NCI-H82 (cell line): ENCODE results near the gene SPON1.

Experiments used
- DNase-seq: peaks from one replicate; lab custom pipeline; 2025; lab: John Stamatoyannopoulos, UW

Gene SPON1

GRCh38 chr11:14036469-14036868 lies 73.9 kb downstream of the SPON1 start:
- no peak for DNase-seq

- peak; percentile 34 for DNase-seq
Observed at GRCh38 chr11:14041040-14041439, 78.5 kb downstream of the SPON1 start.

DNA sequence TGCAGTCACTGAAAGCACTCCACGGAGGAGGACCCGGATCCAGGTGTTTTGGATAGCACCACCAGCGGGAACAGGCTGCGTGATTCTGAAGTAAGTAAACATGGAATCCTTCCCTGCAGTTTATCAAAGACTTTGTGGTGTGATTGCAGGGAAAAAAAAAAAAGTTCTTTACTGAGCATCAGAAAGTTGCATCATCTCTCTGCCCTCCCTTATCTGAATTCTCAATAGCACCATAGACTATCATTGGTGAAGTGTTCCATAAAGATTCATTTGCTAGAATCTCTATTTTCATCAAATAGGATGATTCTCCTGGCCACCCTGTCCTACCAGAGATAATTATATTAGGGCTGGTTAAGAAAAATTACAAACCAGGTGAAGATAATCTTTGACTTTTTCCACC lies 79.0 kb downstream of the SPON1 start:
- no peak for DNase-seq

- DNase-seq: no peak
Observed at GRCh38 chr11:14042686-14043465, 80.4 kb downstream of the SPON1 start.

DNA sequence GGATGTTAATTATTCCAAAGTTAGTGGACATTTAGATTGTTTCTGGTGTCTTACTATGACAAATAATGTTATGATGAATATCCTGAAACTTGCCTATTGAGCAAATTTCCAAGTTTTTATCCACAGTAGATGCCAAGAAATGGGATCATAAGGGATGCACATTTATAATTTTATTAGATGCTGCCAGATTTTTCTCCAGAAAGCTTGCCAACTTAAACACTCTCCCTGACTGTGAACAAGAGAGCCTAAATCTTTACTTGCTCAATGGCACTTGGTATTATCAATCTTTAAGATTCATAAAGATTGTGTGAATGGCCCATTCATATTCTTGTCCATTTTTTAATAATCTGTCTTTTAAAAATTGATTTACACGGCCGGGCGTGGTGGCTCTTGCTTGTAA lies 82.4 kb downstream of the SPON1 start:
- no peak for DNase-seq

DNA sequence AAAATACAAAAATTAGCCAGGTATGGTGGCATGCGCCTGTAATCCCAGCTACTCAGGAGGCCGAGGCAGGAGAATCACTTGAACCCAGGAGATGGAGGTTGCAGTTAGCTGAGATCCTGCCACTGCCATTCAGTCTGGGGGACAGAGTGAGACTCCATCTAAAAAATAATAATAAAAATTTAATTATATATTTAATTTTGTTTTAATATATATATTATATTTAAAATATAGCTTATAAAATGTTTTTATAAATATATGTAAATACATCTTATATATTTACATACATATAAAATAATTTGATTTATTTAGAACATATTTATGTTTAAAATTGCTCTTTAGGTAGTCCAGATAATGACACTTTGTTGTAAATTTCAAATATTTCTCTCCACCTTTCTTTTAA lies 82.9 kb downstream of the SPON1 start:
- DNase-seq: no peak

- no peak for DNase-seq
Observed at GRCh38 chr11:14052198-14052597, 89.7 kb downstream of the SPON1 start.

DNA sequence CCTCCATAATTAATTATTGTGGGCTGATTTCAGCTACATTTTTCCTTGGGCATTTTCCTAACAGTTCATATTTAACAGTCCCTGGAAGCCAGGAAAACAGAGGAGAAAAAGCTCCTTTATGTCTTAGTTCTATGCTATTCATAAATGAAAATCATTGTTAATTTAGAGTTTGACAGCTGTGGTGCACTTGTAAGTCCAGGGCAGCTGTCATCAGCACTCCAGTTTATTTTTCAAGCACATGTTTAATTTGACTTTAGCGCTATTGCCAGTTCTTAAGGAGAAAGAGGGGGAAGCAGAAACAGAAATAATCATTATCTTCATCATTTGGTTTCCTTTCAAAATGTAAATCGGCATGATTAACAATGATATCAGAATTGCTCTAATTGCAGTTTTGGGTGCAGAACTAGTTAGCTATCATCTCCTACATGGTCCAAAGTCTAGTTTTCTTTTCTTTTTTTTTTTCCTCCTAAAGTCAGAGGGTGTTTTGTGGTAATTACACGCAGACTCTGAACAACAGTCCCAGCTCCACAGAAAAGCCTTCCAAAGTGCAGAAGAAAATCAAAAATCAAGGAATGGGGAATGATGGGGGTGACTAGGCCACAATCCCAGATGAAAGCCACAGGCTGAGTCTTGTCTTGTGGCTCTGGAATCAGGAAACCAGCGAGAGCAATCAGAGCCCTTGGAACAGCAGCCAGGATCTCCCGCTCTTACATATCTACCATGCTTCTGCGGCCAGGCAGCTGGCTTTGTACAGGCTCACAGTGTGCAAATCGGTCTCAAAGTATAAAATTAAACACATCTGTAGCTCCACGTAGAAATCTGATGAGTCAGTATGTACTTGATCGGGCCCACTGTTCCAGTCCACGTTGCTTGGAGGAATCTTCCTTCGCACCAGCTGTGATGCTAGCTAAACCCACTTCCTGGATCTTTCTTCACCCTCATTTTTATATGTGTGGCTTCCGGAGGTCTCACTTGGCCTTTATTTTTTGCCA lies 91.9 kb downstream of the SPON1 start:
- DNase-seq: no peak

GRCh38 chr11:14055936-14056335 lies 93.4 kb downstream of the SPON1 start:
- DNase-seq: no peak

GRCh38 chr11:14058061-14058460 lies 95.5 kb downstream of the SPON1 start:
- DNase-seq: no peak

- no peak for DNase-seq
Observed at GRCh38 chr11:14059491-14059890, 97.0 kb downstream of the SPON1 start.

GRCh38 chr11:14061721-14062120 lies 99.2 kb downstream of the SPON1 start:
- DNase-seq: no peak

GRCh38 chr11:14065141-14065540 lies 102.6 kb downstream of the SPON1 start:
- DNase-seq: no peak

DNA sequence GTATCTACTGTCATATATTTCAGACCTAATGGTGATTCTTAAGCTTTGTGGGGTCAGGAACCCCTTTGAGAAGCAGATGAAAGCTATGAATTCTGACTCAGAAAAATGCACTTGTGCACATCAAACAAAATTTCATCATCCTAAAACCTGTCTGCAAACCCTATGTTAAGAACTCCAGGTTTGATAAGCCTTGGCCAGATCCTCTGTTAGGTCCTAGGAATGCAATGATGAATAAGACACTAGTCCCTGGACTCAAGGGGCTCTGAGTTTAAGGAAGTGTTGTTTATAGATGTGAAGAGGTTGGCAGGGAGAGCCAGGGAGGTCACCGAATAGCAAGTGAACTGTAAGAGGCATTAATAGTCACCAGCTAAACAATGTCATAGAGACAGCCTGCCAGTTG lies 103.2 kb downstream of the SPON1 start:
- no peak for DNase-seq

DNA sequence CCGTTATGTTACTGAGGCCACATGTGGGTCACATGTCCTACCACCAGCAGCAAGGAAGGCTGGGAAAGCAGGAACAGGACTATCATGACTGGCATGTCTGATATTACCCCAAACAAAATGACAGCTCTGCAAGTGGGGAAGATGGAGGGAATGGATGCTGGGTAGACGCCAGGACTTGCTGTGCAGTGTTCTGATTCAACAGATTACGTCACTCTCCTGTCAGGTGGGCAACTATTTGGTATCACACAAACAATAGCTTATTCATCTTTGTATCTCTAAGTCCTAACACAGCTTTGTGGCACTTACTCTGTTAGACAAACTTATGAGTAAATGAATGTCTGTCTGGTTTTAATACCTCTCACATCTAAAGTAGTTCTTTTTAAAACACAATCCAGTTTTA lies 105.2 kb downstream of the SPON1 start:
- DNase-seq: no peak

DNA sequence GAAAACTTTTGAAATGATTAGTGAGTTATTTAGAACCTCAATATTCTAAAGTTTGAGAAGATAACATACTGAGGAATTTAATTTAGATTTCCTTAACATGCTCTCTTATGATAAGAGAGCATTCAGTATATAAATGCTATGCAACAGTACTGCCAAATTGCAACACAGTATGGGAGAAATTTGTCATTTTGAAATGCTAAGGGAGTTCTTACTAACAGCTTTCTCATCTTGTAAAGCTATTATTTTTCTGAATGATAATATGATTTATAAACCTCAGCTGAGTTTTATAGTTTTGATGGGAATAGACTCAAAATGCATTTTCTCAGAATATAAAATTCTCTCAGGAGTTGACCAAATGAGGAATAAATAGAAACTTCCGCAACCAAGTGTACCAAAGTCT lies 108.4 kb downstream of the SPON1 start:
- DNase-seq: no peak

DNA sequence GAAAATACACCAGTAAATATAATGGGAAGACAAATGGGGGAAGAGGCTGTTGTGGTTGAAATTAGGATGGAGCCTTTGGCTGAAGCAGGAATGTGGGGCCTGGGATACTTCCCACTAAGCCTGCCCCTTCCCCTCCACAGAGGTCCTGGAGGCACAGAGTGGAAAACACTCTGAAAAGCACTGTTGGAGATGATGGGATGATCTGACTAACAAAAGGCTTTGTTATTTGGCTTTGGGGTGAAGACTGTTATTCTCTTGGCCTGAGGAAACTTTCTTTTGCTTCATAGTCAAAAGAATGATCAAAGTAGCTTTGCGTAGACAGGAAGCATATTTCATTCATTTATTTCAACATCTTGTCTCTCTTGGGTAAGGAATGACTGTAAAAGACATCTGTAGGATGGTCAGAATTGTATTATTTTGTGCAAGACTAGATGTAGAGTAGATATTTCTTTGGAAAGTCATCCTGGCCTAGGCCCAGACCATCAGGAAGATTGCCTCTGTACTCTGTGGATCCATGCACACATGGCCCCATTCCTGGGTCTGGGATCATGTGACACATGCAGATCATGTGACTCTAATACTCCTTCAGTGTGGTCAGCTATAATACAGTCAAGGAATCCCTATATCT lies 111.4 kb downstream of the SPON1 start:
- DNase-seq: peak; percentile 11

- DNase-seq: peak; percentile 95
Observed at GRCh38 chr11:14075118-14076078, 112.9 kb downstream of the SPON1 start.

DNA sequence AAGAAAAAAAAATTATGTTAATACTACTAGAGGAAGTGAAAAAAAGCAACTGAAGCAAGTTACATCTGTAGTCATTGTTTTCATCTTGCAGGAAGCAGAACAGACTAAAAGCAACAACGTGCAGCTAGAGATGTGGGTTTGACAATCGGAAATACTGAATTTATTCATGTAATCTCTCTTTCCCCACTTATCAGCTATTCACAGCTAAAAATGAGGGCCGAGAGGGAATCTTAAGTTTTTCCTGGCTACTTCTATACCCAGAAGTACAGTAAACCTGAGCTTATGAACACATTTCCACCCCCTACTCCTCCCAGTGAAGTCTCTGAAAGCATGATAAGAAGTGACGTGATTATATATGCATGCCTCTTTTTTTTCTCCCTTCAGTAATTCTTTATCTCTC lies 116.5 kb downstream of the SPON1 start:
- no peak for DNase-seq

- DNase-seq: no peak
Observed at GRCh38 chr11:14079797-14080196, 117.3 kb downstream of the SPON1 start.

DNA sequence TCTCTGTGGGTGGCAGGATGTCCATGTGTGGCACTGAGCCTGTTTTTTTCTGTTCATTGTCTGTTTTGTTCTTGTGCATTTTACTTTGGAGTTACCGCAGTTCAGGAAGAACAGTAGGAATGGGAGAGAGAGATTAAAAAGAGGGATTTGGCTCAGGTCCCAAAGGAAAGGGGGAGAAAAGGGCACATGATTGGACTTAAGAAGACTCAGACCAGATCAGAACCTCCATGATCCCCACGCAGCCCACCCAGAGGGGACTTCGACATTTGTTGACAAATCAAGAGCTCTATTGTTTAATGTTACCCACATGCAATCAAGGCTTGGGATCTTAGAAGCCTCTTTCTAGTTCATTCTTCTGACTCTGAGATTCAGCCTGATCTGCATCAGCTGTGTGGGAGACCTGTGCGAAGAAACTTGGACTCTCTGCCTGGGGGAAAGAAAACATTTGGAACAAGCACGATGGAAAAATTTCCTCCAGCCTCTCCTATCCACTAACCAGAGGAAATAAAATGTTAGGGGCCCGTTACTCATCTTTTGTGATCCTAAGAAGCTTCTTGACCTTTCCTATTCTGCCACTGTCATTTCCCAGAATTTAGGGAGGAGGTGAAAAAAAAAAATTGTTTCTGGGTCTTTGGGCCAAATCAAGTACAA lies 119.2 kb downstream of the SPON1 start:
- DNase-seq: peak; percentile 62
